CMK (cell line): ENCODE data around the gene MB.

ENCODE experiments used
- DNase-seq: peaks from one replicate; pipeline ENCODE4 v3.0.0-alpha.2; 2010; ENCODE audit warnings: low read depth

The MB gene

DNA sequence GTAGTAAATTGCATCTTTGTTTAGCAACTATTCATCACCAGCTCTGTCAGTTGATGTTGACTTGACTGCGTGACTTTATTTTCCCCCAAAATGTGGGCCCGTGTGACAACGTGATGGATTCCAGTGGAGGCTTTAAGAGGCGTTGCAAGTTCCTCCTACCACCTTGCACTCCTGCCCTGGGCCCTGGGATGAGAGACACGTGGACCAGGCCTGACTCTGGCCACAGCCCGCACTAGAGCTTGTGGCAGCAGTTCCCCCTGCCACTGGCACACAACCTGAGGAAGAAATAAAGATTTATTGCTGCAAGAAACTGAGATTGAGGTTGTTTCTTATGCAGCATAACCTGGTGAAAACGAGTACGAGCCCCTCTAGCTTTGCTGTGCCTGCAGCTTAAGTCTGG, 44.6 kb downstream of the MB start:
- no peak for DNase-seq

DNA sequence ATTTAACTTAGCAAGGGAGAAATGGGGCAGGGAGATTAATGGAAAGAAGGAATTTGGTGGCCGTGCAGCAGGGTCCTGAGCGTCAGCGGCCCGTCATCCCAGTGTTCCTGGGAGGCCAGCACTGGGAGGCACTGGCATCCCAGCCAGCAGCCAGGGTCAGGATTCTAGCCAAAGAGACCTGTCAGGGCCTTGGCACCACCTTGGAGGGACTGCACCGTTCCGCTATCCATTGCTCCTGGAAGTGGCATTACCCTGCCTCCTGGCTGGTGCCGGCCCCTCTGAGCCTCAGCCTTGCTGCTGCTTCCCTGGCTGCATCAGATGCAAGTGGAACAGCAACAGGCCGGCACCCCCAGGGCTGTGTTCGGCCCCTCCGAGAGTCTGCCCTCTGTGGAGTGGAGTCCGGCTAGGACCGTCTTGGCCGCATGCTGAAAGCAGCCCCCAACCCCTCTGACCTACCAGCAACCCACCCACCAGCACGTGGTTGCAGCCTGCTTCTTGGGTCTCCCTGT, 46.4 kb downstream of the MB start:
- DNase-seq = no peak

DNA sequence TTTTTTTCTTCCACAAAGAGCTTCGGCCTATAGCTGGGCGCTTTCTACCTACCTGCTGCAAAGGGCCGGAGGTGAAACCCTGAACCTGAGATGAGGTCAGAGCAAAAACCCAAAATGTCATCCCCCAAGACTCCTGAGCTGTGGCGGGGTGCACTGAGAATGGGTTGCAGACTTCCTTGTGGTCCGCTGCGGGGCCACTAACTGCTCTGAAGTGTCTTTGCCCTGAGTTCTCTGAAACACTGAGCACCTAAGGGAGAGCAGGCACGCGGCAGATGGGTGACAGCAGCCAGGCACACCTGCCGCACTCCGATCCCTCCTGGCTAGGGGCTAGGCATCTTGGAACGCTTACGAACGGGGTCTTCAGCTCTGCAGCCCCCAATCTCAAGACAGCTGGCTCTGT, 47.2 kb downstream of the MB start:
- no peak for DNase-seq

DNA sequence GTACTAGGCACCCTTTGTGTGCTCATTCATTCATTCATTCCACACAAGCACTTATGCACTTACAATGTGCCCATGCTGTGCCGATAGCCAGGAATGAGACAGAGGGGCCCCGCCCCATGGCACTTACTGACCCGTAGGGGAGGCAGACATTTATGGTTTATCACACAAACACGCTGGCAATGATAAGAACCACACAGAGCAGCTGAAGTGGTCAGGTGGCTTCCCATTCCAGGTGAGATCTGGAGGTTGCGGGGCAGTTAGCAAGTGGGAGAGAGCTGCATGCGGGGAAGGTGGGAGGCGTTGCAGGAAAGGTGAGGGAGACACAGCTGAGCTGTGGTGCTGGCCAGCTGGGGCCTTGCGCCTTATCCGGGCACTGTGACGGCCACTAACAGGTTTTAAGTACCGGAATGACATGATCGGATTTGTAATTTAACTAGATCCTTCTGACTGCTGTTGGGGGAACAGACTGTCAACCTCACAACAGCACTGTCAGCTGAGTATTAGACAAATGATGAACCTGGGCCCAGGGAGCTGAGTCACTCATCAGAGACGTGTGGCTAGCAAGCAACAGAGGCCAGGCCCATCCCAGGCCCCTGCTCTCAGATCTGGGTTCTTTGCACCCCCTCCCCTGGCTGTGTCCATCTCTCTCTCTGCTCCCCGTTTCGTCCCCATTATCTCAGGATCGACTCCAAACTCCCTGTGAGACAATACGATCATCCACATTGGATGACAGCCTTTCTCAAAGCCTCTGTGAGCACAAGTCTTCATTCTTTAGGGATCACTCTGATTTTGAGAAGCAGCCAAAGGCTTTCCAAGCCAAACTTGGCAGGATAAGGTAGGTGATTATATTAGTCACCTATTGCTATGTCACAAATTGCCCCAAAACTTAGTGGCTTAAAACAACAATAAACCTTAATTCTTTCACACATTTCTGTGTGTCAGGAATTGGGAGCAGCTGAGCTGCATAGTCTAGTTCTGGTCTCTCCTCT, 48.1 kb downstream of the MB start:
- no peak for DNase-seq

DNA sequence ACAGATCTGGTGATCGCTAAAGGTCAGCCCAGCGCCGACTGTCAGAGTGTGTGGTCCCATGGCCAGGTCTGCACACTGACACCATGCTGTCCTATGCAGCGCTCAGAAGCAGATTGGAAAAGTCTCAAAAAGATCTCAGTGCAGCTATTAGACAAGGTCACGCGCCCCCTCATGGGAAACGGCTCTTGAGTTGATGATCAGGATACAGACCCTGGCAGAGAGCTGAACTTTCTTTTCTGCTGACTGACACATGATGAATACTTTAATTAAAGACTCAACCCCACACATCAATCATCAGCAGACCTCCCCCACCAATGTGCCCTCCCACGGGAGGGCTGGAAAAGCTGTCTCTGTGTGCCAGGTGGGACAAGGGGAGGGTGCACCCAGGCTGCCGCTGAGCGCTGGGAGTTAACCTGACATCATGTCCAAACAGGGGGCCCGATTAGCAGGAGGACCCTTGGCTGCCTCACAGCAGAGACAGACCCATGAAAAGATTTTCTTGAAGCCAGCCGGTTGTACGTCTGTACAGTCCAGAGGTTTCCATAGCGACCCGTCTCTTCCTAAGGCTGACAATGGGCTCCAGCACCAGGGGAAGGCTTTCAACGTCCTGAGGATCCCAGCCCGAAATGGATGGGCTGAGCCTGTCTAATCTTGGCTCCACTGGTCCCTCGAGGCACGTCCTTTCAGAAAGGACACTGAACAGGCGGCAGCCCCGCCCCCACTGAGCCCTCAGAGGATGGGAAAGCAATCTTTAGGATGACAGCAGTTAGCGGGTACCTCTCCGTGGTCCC, 49.6 kb downstream of the MB start:
- no peak for DNase-seq

DNA sequence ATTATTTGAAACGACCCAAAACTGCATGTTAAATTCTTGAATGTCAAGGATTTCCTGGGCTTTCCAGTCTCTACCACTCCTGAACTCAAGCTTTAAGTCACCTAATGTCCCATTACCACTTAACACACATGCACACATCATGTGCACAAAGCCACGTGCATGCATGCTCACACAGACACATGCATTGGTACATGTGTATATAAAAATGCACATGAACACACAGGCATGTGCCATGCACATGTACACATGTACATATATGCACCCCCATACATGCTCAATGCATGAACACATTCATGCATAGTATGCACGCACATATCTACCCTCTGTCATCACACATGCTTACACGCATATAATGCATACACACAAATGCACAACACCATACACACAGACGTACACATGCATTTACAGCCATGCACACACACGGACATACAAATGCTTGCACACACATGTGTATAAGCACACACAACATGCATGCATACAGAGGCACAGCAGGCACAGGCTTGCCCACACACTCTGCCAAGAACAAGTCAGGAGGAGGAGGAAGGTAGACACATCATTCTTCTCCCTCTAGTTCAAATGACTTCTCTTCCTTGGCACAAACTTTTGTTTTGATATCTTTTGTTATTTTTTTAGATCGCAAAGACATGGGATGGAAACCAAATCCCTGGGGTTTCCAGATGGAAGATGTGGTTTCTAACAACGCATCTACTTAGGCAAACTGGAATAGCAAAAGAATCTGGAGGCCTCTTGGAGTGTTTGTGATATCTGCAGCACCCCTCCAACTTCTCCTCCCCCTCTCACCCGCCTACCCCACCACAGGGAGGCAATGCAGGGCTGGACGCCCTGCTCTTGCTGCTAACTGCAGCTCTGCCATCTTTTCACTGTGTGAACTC, 51.9 kb downstream of the MB start:
- DNase-seq = no peak

DNA sequence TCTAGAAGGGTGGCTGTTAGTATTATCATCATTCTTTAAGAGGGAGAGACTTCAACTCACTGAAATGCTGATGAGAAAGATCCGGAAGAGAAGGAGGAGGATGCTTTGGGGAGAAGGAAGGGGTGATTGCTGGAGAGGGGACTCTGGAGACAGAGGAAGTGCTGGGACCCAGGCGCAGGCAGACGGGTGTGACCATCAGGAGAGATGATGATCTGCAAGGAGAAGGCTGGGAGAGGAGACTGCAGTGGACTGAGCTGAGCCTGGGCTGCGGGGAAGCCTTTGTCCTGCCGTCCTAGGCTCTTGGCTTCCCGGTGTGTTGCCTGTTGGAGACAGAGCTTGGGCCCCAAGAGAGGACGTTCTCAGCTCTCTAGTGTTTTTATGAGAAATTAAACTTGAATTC, 53.9 kb downstream of the MB start:
- DNase-seq = no peak

DNA sequence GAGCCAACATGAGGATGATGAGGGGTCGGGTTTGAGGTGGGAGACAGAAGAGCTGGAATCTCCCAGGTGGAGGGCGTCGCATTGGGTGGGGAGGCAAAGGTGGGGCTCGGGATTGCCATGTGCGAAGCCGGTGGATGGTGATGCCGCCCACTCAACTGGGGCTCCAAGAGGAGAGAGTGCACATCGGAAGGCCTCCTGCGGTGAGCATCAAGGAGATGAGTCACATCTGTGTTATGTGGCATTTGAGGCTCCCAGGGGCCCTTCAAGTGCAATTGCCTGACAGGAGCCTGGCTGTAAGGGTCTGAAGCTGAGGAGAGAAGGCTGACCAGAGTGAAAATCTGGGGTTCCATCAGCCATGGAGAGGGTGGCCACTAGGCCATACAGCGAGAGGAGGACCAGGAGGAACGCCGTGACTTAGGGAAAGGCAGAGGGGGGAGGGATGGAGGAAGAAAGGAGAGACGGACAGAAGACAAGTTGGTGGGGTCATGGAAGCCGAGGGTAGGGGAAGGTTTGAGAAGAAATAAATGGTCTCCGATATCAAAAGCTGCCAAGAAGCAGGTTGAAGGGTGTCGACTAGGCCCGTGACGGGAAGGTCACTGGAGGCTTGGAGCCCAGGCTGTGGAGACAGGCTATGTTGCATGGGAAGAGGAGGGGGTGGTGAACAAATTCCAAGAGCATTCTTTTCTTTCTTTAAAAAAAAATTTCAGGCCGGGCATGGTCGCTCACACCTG, 55.2 kb downstream of the MB start:
- no peak for DNase-seq

DNA sequence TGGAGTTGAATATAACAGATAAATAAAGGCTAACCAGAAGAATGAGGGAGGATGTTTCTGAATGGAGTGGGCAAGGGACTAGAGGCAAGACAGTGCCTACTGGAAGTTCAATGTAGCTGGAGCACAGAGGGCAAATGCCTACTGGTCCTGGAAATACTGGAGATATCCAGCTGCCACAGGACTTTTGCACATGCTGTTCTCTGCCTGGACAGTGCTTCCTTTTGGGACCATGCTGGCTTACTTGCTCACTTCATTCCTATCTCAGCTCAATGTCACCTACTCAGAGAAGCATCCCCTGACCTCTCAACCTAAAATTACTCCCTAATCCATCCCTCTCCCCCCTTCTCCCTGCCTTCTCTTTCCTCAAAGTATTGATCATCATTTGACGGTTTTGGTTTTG, 56.3 kb downstream of the MB start:
- DNase-seq = no peak

DNA sequence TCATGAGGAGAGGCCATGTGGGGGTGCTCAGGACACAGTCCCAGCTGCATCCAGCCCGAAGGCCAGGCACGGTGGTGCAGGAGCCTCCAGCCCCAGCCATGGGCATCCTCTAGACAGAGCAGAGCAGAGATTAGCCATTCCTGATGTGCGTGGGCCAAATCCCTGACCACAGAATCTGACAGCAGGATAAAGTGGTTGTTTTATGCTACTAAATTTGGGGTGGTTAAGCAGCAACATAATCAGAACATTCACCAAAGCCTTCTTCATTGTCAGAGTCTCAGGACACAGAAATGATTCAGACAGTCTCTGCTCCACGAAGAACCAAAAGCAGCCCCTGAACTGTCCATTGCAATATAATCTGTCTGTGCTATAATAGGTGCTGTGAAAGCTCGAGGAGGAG, 56.8 kb downstream of the MB start:
- DNase-seq = no peak

DNA sequence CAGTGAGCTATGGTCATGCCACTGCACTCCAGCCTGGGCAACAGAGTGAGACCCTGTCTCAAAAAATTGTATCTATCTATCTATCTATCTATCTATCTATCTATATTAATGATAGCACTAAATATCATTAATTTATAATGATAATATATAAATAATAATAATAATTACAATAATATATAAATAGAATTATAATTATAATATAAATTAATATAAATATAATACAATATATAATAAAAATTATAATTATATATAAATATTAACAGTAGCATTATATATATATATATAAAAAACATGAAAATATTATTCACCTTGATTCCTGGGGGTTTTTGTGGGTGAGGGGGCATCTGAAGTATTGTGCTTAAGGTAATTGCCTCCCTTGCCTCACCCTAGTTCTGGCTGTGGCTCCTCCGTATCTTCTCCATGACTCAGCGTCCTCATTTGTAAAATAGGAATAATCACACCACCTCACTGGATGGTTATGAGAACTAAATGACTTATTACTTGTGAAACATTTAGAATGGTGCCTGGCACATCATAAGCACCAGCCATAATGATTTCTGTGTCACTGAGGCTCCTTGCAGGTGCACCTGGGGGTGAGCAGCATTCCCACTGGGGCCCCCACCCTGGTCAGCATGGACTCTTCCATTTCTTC, 57.6 kb downstream of the MB start:
- no peak for DNase-seq

DNA sequence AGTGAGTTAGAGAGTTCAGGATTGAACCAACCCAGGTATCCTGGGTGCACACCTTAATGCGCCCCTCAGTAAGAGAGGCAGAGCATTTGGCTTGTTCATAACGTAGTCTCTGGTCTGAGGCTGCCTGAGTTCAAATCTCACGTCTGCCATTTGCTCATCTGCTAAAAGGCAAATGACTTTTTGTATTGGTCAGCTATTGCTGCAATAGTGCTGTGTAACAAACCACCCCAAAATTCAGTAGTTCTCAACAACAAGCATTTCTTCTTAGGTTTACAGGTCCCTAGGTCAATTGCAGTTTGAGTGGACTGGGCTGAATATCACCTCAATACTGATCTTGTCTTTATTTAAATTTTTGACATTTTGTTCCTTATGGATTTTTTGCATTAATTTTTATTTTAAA, 58.4 kb downstream of the MB start:
- no peak for DNase-seq

DNA sequence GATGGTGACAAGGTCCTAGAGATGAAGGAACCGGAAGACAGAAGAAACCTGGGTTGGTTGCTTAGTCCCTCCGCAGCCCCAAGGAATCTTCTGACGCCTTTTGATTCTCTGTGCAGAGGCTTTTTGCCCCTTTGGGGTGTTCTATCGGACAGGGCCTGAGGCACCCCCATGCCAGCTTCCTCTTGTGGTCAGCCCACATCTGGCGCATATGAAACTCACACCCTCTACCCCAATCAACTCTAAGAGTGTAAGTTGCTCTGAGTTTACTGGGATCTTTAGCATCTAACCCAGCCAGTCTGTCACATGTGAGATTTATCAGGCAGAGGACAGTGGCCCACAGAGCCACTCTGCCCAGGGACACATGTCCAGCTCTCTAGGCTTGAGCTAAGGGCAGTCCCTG, 59.1 kb downstream of the MB start:
- DNase-seq = no peak
